Ovary (tissue), 3 donors: ENCODE results near the gene PBLD.

Experiments
- EP300 ChIP-seq: sonication (generic); formaldehyde crosslinking; IDR thresholded peaks from one replicate; pipeline ENCODE4 v1.6.1; 2017; ENCODE audit warnings: antibody characterized with exemption
- POLR2A ChIP-seq: fragments of 450-650 bp; IDR thresholded peaks from one replicate; pipeline ENCODE4 v1.6.1; 2017; ENCODE audit warnings: antibody characterized with exemption, mild to moderate bottlenecking, moderate library complexity
- TF ChIP-seq, protein P1 (sequence below), 3 donors: fragments of 450-650 bp in 2 of 3; fragments of 200-600 bp in 1 of 3; IDR thresholded peaks; one replicate each; pipeline versions ENCODE4 v1.5.1 to v1.8.0; 2016 to 2022; ENCODE audit warnings: antibody characterized with exemption in 3 of 3, mild to moderate bottlenecking in 1 of 3
- donor health status: DM: no; HTN: no; CAD: no.

DNA sequence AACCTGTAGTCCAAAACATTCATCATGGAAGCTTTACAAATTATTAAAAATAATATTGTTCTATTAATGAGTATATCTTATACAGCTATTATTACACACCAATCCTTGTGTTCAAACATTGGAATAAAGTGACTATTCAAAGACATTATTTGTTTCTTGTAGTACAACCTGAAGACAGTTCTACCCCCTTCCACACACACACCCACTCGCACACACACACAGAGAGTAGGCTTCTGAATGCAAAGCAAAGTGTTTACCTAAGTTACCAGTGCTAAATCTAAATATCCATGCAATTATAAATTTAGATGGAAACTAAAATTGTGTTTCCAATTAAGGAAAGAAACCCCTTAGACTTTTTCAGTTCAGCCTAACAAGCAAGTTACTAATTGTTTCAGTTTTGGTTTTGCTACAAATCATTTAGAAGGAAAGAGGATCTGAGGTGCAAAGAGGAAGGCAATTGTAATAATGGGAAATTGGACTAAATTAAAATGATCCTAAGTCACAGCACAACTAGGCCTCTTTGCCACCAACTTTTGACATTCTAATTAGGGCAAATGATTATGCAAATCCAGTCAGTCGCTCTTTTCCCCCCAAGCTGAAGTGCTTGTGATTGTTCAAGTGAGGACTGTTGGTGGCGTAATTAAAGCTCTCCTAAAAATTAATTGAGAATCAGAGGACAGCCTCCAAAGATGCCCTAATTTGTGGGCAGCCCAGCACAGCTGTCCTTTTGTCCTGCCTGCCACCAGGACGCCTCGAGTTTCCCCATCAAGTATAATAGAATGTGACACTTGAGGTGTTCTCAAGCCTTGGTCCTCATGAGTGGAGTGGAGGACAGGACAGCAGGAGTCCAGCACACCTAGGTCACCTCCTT lies 80.9 kb downstream of the PBLD start:
- TF ChIP-seq, protein P1, sequence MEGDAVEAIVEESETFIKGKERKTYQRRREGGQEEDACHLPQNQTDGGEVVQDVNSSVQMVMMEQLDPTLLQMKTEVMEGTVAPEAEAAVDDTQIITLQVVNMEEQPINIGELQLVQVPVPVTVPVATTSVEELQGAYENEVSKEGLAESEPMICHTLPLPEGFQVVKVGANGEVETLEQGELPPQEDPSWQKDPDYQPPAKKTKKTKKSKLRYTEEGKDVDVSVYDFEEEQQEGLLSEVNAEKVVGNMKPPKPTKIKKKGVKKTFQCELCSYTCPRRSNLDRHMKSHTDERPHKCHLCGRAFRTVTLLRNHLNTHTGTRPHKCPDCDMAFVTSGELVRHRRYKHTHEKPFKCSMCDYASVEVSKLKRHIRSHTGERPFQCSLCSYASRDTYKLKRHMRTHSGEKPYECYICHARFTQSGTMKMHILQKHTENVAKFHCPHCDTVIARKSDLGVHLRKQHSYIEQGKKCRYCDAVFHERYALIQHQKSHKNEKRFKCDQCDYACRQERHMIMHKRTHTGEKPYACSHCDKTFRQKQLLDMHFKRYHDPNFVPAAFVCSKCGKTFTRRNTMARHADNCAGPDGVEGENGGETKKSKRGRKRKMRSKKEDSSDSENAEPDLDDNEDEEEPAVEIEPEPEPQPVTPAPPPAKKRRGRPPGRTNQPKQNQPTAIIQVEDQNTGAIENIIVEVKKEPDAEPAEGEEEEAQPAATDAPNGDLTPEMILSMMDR (IDR thresholded peaks at IDR 0.05), result no peak
- no peak for TF ChIP-seq POLR2A
- TF ChIP-seq EP300, result no peak
